NCI-H2171 treated with DMSO at 0.1 percent for 48 hours (cell line): ENCODE measurements around the gene FAM237B.

Experiments
- DNase-seq: peaks from one replicate; lab custom pipeline; 2025; lab: John Stamatoyannopoulos, UW

FAM237B gene

DNA sequence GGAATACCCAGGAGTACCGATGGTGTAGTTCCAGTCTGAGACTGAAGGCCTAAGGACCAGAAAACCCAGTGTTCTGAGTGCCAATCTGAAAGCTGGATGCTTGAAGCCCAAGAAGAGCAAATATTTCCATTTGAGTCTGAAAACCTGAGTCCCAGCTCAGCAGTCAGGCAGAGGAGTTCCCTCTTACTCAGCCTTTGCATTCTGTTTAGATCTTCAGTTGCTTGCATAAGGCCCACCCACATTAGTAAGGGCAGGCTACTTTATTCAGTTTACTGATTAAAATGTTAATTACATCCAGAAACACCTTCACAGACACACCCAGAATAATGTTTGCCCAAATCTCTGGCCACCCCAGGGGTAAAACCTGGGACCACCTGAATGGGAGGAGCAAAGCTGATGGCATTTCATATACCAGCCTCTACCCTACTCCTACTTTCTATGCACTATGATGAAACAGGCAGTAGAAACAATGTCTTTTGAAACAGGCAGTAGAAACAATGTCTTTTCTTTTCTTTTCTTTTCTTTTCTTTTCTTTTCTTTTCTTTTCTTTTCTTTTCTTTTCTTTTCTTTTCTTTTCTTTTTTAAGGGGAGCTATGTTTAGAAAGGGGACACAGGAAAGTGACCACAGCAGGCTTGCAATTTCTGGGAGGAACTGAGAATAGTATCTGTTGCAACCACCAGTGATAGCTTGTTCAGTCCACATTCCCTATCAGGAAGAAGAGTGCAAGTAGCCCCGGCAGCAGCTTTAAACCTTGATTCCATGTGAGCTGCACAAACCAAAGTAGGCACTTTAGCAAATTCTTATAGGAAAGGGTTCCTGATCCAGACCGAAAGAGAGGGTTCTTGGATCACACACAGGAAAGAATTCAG, 30.6 kb downstream of the FAM237B start:
- DNase-seq: no peak

DNA sequence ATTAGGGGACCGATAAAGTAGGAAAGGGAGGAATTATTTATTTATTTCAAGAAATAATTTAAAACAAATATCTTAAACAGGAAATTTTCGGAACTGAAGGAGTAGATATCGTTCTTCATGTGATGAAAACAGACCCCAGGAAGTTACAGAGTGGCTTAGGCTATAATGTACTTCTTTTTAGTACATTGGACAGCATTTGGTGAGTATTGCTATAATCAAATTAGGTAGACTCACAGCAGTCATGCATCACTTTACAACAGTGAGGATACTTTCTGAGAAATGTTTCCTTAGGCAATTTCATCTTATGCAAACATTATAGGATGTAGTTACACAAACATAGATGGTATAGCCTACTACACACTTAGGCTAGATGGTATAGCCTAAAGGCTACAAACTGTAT, 33.0 kb downstream of the FAM237B start:
- DNase-seq: no peak

DNA sequence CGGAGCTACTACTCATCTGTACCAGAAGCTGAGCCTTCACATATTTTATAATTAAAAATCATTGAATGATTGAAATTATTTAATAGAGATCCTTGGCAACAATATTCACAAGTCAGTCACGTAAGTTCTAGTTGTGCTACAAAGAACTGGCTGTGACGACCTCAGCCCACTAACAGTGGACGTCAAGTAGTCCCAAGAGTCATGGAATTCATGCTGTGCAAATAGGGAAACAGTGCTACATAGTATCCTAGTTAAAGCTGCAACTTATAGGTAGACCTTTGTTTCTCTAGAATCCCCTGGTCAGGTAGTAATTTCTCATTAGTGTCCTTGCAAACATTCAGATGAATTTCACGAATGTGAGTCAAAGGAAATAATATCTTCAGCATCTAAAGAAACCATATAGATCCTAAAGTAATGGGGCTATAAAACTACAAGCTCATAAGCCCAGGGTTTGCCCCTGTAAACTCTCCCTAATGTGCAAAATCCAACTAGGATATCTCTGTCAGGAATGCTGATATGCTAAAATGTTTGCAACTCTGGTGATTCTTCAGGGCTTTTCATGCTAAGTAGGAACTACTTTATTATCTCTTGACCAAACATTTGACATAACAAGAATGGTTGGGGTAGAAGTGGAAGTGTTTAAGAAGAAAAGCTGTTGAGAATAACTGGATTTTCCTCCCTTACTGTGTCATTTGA, 44.9 kb downstream of the FAM237B start:
- DNase-seq: no peak

DNA sequence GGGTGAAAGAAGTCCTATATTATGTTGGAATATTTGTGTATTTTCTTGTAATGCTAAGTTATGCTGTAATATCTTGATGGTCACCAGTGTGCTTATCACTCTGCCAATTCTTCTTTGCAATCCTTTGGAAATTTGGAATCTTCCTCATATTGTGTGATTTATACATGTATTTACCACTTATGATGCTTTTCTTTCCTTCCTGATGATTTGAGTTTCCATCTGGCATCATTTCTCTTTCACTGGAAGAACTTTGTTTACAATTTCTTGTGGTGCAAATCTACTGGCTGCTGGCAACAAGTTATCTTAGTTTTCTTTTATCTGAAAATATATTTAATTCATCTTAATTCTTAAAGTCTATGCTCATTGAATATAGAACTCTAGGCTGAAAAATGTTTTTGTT, 46.9 kb downstream of the FAM237B start:
- no peak for DNase-seq

DNA sequence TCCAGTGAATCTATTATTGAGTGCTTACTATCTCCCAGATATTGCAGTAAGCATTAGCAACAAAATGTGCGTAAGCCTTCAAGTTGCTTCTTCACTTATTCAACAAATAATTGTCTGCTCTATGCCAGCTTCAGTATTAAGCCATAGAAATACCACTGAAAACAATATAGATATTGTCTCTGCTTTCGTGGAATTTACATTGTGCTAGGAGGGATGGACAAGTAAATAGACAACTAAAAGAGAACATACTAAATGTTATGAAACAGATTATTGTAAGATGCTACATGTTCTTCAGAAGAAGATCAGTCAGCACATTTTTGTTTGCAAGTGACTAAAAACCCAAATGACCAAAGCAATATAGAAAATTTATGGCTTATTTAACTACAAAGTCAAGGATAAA, 48.9 kb downstream of the FAM237B start:
- DNase-seq: no peak

DNA sequence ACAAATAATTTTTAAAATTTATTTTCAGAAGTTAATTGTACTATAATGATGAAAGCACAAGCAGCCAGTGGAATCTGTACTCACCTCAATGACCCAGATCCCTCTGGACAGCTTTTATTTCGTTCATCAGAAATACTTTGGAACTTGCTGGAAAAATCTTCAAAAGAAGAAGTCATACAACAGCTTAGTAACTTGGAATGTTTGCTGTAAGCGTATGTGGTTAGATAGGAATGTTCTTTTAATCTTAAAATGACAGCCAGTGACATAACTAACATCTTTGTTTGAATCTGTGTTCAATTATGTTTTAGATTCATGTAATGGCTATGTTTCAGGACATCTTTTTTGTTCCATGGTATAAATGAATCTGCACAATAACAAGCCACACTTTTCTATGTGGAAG, 49.4 kb downstream of the FAM237B start:
- DNase-seq: no peak

DNA sequence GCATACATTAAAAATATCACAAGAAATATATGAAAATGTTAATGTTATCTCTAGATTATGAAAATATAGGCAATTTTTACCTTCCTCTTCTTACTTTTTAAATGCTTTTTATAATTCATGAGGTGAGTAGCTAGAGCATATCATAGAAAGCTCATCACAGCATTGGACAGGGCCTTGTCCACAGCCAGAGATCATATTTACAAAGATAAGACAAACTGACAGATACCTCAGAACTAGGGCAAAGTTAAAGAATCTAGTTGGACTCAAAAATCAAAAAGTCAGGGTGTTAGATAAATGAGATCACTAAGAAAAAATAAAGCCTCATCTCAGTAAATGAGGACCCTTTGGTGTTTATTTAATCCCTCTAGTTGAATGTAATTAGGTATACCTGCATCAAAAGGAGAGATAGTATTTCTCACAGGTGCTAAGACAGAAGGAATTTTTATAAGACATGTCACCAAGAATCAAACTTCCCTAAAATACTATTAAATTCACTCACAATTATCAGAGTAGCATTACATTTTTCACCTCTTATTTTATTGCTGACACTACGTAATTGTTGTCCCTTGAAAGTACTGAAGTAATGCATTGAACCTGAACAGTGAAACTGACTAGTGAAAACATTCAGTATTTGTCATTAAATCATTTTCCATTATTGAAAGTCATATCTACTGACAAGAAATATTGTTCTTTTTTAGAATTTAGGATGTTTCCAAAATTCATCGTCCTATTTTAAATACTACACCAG, 50.5 kb downstream of the FAM237B start:
- DNase-seq: no peak

DNA sequence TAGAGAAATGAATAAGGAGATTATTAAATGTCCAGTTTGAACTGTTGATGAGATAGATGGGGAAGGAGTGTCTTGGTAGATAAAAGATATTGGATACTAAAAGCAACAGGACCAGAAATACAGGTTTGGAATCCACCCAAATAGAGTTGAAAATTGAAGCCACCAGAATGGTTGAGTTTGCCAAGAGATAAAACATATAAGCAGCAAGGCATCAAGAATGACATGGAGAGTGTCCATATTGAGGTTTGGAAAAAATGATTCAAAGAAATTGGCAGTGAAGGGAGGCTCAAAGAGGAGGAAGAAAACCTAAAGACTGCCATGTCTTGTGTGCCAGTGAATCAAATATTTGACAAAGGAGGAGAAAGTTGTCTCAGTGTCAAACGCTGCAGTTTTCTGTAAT, 51.9 kb downstream of the FAM237B start:
- DNase-seq: no peak

DNA sequence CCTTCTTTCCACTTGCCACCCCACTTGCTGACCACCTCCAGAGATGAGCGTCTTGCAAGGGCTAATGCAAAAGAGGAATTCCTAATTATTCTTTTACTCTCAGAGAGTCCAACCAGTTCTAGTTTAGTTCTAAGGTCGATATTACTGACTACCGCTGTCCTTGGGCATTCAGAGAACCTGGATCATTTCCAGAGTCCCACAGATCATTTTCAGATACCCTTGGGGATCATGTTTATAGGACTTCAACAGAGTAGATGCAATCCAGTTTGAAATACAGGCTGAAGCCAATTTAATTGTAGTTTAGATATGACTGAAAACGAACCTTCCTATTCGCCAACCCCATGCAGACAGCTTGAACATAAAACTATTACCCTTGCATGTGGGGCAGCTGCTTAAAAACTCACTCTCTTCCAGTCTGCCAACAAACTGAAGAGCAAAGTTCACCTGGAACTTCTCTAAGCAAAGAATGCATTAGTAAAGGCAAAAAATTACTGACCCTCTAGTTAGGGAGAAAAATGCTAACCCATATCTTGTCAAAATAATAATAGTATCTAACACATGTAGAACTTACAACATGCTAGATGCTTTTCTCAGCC, 53.7 kb downstream of the FAM237B start:
- DNase-seq: no peak

DNA sequence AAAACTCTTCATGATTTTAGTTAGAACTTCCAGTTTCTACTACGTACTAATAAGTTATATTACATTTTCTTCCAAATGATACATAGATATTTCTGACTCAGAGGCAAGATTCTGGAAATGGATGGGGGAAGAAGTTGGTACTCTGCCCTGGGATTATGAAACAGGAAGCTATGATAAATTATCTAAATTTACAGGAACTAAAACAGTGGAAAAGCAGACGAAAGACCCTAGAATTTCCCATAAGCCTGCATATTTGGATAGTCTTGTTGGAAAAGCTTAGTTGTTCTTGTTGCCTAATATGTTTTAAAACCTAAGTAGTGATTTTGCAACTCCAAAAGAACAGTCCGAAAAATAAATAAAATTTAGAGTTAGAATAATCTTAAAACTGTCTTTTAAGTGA, 54.3 kb downstream of the FAM237B start:
- DNase-seq: no peak
